GM18951 (cell line): ENCODE measurements around the gene MRFAP1.
"Not testable (repeated sequence)": the region's sequence is repeated elsewhere in the genome, so short reads cannot be mapped to it uniquely, and the experiment has no call there.

Experiments
- POLR2A ChIP-seq: IDR thresholded peaks from 4 replicates; pipeline ENCODE4 v1.6.1; 2011; ENCODE audit warnings: mild to moderate bottlenecking; ENCODE audit not compliant: insufficient read length, insufficient read depth; ENCODE audit errors: extremely low read depth
- in situ Hi-C: fragments of 300-500 bp; cut with MboI; formaldehyde crosslinking; loops from one replicate; pipeline ENCODE4 v1.12.0; 2022; ENCODE audit warnings: low sequenced_read_pairs, mixed read lengths, inconsistent platforms; ENCODE audit not compliant: unreplicated experiment

Gene MRFAP1

DNA sequence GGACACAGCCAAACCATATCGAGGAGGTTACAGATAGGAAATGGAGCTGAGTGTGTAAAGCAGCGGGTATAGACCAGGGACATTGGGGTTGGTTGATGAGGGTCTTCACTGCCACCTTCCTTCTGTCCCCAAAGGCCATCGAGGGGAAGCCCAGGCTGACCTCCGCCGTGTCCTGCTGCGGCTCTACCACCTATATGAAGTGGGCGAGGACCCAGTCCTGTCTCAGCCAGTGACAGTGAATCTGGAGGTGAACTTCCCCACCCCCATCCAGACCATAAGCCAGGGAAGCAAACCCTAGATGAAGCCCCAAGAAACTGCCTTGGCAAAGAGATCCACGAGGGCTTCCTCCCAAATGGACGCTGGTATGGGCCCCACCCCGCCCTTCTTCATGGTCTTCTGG lies 23.2 kb upstream of the MRFAP1 start:
- in situ Hi-C loops = no loop called here
- TF ChIP-seq POLR2A = no peak

DNA sequence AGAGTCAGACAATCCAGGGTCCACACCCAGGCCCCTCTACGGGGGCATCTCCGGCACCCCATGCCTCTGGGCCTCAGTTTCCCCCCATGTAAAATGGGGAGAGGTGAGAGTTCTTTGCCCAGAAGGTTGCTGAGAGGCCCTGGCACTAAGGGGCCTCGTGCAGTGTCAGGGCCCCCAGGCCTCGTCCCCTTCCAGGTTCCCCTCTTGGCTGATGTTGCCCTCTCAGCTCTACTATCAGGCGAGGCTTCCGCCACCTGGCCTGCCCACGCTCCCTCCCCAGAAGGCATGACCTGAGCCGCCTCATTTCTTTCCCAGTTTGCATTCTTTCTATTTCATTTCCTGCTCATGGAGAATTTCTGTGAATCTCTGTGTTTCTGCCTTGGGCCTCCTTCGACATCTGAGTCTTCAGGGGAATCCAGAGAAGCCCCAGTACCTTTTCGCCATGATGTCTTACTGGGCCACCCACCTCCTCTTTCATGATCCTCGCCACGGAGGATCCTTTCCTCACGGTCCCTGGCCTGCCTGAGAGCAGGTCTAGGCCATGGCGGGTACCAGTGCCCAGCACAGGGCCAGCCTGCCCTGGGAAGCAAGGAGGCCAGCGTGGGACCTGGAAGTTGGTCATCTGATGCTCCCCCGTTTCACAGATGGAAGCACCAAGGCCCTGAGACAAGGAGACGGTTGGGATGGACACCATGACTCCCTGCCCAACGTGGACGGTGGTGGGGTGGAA lies 21.9 kb upstream of the MRFAP1 start:
- TF ChIP-seq POLR2A = no peak
- in situ Hi-C loops = no loop called here

DNA sequence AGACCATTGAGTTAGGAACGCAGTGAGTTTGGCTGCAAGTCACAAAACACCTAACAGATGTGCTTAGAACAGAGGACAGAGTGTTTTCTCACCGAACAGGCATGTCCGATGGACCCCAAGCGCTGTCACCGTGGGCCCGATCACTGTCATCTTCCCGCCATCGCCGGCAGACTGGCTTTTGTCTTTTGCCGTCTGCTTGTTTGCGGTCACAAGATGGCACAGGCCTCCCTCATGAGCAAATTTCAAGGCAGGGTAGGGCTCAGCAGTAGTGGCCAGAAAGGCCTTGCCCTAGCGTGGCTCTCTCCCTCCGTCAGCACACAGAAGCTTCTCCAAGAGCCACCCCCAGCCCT lies 21.4 kb upstream of the MRFAP1 start:
- TF ChIP-seq POLR2A = no peak
- in situ Hi-C loops = no loop called here

DNA sequence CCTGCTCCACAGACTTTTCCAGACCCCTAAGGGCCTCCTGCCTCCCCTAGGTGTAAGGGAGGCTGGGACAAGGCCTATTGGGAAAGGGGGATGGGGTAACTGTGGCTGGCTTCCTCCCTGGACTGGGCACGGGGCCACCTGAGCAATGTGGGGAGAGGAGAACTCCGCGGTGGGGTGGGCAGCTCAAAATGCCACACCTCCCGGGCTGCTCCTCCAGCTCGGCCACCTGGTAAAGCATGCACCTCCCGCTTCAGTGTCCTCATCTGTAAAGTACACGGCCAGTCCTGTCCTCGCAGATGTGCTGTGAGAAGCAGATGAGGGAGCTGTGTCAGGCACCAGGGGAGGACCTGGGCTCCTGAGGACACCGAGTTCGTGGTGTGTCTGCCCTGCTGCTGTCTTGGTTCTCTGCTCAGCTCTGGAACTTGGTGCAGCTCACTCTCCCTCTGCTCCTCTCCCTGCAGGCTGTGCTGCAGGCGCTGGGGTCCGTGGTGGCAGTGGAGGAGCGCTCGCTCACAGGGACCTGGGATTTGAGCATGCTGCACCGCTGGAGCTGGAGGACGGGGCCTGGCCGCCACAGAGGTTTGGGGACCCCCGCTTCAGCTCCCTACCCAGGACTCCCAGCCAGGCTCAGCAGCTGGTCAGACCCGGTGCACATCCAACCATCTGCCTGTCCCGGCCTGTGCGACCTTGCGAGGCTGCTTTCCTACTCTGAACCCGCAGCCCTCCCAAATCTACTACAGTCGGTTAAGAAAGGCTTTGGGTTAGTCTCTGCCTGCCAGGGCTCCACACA lies 20.8 kb upstream of the MRFAP1 start:
- TF ChIP-seq POLR2A = no peak
- in situ Hi-C loops = no loop called here

DNA sequence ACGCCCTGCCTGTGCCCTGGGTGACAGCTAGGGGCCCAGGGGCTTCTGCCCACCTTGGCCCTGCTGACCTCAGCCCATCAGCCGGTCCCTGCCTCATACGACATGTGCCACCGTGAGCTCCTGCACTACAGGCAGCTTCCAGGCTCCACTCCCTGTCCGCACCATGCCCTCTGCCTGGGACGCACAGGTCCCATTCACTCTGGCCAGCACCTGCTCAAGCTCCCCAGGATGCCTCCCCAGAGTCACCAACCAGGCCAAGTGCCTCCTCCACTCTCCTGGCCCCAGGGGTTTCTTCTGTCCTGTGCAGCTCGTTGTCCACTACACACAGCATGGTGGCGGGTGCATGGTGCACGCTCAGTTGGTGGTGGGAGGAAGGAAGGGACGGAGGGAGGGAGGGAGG lies 20.2 kb upstream of the MRFAP1 start:
- in situ Hi-C loops = no loop called here
- no peak for TF ChIP-seq POLR2A

DNA sequence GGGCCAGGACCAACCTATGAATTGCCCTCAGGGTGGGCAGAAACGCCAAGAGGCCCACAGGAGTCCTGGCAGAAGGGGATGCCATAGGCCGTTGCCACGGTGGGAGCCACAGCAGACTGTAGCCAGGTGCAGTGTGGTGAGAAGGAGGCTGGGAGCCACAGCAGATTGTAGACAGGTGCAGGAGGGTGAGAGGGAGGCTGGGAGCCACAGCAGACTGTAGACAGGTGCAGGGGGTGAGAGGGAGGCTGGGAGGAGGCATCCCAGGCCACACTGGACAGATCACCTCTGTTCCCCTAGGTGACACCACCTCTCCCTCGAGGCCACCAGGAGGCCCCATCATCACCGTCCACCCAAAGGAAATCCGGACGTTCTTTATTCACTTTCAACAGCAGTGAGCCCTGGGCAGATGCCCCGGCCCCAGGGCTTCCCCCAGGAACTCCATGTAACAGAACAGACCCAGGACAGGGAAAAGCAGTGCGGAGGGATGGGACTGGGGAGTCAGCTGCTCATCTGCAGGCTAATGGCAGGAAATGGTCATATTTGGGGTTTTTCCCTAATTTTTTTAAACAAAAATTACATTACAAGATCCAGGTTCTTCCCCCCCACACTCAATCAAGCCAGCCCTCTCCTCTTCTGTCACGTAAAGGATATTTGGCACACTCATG lies 19.5 kb upstream of the MRFAP1 start:
- TF ChIP-seq POLR2A = no peak
- in situ Hi-C loops = no loop called here

DNA sequence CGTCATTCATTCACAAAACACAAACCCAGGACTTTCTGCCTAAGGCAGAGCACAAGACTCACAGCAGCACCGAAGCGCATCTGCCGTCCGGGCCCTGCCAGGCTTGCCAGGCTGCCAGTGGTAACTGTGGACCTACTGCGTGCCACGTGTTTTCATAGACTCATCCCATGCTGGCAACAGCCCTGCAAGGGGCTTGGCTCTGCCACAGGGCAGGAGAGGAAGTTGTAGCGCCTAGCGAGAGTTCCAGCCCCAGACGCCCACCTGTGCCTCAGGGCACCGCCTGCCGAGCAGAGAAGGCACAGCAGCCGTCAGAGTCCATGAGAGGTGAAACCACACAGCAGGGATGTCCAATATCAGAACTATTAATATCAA lies 18.9 kb upstream of the MRFAP1 start:
- in situ Hi-C loops = no loop called here
- no peak for TF ChIP-seq POLR2A

DNA sequence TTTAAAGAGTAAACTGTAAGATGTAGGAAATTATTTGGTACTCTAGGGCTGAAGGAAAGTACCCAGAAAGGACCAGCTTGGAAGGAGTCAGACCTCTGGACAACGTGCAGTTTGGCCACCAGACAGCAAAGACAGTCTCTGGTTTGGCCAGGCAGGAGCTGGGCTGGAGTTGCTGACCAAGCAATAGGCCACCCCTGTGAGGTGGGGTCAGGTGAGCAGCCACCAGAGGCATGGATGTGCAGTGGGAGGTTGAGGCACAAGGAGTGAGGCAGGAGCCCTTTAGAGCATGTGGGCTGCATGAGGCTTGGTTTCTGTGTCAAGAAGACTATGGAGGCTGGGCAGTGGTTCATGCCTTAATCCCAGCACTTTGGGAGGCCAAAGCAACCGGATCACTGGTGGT lies 17.7 kb upstream of the MRFAP1 start:
- in situ Hi-C loops = no loop called here
- no peak for TF ChIP-seq POLR2A

DNA sequence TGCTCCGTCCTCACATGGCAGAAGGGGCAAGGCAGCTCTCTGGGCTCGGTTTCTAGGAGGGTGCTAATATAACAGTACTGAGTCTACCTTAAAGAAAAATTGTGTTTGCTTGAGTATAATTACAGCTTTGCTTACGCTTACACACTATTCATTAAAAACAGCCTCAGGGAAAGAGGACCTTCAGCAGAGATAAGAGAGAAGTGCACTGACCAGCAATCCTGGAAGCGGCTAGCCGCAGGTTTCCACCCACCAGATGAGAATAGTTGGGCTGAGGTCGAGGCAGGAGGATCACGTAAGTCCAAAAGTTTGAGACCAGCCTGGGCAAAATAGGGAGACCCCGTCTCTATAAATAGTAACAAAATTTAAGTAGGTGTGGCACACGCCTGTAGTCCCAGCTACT lies 15.2 kb upstream of the MRFAP1 start:
- in situ Hi-C loops = no loop called here
- no peak for TF ChIP-seq POLR2A

DNA sequence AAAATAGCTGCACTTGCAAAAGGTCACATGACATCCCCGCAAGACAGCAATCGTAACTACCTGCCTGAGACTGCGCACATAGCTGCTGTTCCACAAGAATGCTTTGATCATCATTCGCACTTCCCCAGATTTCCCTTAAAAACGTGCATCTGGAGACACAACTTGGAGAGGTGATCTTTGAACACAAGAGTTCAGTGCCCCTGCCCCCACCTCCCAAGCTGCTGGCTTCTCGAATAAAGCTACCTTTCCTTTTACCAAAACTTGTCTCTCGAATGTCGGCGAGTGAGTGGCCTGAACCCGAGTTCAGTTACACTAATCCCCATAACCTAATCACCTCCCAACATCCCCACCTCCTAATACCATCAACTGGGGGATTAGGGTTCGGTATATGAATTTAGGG lies 14.4 kb upstream of the MRFAP1 start:
- TF ChIP-seq POLR2A = no peak
- in situ Hi-C loops = no loop called here

DNA sequence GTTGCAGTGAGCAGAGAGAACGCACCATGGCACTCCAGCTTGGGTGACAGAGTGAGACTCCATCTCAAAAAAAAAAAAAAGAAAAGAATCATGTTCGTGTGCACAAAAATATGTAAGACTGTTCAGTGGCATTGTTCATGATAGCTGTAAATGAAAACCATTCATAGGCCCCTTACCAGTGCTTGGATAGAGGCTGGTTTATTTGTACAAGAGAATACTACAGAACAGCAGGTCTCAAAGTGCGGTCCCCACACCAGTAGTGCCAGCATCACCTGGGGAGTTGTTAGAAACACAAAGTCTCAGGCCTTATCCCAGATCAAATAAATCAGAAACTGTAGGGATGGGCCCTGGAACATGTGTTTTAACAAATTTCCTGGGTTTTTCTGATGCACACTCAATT lies 12.7 kb upstream of the MRFAP1 start:
- TF ChIP-seq POLR2A = no peak
- in situ Hi-C loops = no loop called here

DNA sequence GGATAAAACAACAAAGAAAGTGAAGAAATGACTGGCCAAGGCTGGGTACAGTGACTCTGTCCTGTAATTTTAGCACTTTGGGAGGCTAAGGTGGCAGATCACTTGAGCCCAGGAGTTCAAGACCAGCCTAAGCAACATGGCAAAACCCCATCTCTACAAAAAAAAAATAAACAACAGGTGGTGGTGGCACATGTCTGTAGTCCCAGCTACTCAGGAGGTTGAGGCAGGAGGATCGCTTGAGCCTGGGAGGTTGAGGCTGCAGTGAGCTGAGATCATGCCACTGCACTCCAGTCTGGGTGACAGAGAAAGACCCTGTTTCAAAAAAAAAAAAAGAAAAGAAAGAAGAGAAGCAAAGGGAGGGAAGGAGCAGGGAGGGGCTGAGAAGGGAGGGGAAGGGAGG lies 12.0 kb upstream of the MRFAP1 start:
- in situ Hi-C loops = not testable (repeated sequence)

DNA sequence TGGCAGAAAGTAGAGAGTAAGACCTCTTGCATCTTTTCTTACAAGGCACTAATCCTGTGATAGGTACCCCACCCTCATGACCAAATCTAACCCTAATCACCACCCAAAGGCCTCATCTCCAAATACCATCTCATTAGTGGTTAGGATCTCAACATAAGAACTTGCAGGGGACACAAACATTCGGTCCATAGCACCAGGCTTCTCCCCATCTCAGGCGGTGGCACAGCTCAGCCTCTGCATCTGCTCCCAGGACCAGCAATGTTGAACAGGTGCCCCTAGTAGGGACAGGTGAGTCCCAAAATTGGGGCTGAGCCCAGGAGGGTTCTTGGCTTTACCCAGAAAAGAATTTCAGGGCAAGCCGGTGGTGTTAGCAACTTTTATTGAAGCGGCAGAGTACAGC lies 8.4 kb upstream of the MRFAP1 start:
- in situ Hi-C loops = no loop called here
- TF ChIP-seq POLR2A = no peak
